HG02623 (cell line): ENCODE results near the gene ESM1.

ENCODE experiments used
- ATAC-seq: cut with Tn5 transposase; IDR thresholded peaks from one replicate; pipeline ENCODE4 v1.9.1; 2021; ENCODE audit warnings: moderate library complexity; ENCODE audit not compliant: unreplicated experiment

ESM1 gene

DNA sequence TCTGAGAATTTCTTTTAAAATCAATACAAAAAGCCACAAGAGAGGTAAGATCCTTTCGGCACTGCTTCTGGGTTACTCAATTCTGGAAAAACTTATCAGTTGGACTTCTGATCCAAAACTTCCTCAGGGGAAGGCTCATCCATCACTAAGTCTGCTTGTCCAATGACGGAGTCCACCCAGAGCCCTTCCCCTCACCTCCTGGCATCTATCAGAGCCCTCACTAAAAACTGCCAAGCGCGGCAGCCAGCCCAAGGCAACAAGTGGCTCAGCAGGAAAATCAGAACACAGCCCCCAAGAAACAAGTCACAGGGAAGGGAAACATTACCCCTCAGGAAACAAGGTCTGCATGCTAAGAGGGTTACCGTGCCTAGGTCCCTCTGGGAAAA lies 869 bp upstream of the ESM1 start:
- ATAC-seq: no peak

DNA sequence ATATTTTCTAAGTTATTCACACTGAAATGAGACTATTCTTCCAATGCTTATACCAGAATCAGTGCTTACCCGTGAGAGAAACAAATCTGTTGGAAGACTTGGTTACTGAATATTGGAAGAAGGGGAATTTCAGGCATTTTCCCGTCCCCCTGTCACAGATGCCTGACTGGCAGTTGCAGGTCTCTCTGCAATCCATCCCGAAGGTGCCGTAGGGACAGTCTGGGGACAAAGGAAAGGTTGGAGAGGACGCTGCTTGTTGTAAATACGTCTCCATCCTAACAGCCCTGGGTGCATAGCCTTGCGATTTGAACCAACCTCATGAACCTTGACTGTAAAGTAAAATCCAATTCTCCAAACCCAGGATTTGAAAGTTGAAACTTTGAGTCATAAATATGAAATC lies 3.5 kb downstream of the ESM1 start:
- no peak for ATAC-seq

DNA sequence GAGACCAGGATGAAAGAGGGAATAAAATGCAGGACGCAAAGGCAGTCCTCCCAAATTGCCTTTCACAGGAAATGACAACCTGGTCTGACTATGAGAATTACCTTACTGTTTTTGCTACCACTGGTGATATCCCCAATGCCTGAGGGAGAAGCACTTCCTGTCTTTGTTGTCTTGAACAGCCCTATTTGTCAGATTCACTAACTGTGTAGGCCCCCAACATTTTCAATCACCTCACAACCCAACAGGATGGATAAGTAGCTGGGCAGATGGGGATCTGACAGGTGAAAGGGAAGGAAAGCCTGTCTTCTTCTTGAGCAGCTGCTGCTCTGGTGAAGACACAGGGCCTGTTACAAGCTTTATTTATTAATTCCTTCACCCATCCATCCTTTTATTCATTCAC lies 9.7 kb downstream of the ESM1 start:
- no peak for ATAC-seq

- no peak for ATAC-seq
Measured at GRCh38 chr5:54969856-54970828, 15.3 kb downstream of the ESM1 start.

- ATAC-seq: no peak
Measured at GRCh38 chr5:54969242-54969641, 16.2 kb downstream of the ESM1 start.

DNA sequence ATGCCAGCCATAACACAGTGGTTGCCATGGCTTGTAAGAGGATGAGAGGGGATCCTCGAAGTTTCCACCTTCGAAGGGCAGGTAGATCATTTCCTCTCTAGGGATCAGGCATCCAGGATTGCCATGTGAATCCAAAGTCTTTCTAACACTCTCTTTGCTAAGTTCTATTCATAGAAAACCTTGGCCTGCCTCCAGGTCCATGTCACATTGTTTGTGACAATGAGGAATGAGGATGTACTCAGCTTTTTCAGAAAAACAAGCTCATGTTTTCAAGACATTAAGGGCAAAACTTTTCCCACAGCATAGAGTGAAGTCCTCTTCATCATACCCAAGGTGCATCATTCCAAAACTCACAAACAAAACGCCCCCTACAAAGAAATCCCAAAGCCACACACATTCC lies 19.6 kb downstream of the ESM1 start:
- ATAC-seq: no peak

DNA sequence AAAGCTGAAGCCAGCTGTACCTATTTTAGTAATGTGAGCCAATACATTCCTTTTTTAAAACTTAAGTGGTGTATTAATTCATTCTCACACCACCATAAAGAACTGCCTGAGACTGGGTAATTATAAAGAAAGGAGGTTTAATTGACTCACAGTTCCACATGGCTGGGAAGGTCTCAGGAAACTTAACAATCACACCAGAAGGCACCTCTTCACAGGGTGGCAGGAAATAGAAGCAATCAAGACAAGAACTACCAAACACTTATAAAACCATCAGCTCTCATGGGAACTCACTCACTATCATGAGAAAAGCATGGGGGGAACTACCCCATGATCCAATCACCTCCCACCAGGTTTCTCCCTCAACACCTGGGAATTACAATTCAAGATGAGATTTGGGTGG lies 21.0 kb downstream of the ESM1 start:
- ATAC-seq: no peak

- no peak for ATAC-seq
Measured at GRCh38 chr5:54959673-54960418, 25.5 kb downstream of the ESM1 start.

DNA sequence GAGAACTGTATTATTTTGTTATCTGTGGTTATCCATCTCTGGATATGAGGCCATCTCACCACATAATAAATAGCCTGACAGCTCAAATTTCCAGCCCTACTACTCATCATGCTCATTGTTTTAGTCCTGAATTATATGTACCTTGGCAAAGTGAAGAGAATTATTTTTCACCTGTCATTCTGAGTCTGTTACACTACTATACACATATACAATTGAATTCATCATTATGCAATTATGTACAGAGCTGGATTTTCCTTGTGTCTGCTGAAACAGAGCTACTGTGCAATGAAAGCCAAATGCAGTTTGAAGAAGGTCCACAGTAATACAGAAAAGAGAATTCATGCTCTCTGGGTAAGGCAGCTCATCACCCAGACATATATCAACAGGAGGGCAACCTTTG lies 28.5 kb downstream of the ESM1 start:
- no peak for ATAC-seq

- no peak for ATAC-seq
Measured at GRCh38 chr5:54947187-54947586, 38.2 kb downstream of the ESM1 start.

- ATAC-seq: no peak
Measured at GRCh38 chr5:54946306-54946819, 39.0 kb downstream of the ESM1 start.

GRCh38 chr5:54944364-54944763 lies 41.0 kb downstream of the ESM1 start:
- no peak for ATAC-seq

GRCh38 chr5:54942064-54942778 lies 43.2 kb downstream of the ESM1 start:
- ATAC-seq: no peak

DNA sequence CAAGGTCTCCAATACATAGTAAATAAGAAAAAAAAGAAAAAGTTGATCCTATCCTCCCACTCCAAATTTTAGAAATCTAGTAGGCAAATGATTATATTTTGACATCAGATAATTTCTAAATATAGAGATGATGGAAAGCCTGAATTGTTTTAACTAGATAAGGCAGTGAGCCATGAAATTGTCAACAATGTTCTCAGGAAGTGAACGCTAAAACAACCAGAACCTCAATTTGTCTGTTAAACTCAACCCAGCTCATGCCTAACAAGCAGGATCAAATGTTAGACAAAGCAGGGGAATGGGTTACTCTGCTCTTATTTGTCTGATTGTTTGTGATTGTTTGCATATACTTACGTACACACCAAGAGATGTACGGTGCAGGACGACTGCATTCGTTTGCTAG lies 49.2 kb downstream of the ESM1 start:
- no peak for ATAC-seq

DNA sequence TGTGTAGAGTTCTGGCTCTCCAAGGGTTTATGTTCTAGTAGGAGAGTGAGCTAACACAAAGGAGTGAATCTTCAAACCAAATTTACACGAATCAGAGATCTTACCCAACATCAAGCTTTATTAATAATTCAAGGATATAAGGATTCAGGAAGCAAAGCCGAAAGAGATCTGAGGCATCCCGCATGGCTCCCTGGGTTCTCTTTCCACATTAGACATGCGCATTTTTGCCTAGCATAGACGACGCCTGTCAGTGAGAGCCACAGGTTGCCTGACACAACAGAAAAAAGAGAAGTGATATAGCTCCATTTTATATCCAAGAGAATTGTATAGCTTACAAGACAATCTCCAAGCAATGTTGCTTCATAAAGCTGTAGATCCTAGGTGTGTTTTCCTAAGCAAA lies 52.6 kb downstream of the ESM1 start:
- no peak for ATAC-seq

DNA sequence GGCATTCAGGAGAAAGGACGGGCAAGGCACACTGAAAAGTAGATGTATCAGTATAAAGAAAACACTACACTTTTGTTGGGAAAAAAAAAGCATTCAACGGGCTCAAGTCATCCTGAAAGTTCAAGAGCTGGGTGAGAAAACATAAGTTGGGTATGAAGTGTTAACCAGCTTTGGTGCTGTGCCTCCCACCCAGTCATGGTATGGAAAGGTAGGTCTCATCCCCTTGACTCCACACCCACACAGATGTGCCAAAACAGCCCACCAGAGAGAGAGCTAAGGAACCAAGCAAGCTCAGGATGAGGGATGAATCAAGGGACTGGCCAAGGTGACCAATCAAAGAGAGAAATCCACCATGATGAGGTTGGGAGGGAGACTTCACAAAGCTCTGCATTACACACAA lies 54.7 kb downstream of the ESM1 start:
- no peak for ATAC-seq
